GM23338 (cell line): ENCODE measurements around the gene PDE4D. TPM values are rescaled to one million over a fixed set of nuclear protein-coding genes. Genes with fewer than 3 reads are reported as not detected.

Source experiments
- ATAC-seq: fragments of 200-7000 bp; cut with Tn5 transposase; 3 replicates; pipeline ENCODE4 v1.9.1; 2020
- DNase-seq: peaks from one replicate; pipeline ENCODE4 v3.0.0-alpha.2; 2015; ENCODE audit warnings: low spot score
- H2AFZ ChIP-seq: fragments of 200-600 bp; sonication (generic); 2 replicates; pipeline ENCODE4 v1.8.0; 2016; ENCODE audit warnings: antibody characterized with exemption, mild to moderate bottlenecking, moderate library complexity
- H3F3A ChIP-seq: fragments of 200-600 bp; sonication (generic); replicated peaks from 2 replicates; pipeline ENCODE4 v1.8.0; 2017; ENCODE audit warnings: antibody characterized with exemption, mixed run types, low read depth
- H3K27ac ChIP-seq: fragments of 200-600 bp; sonication (generic); 2 replicates; pipeline ENCODE4 v1.6.1; 2016; ENCODE audit warnings: low read depth
- H3K27me3 ChIP-seq: fragments of 200-600 bp; sonication (generic); 2 replicates; pipeline ENCODE4 v1.8.0; 2016; ENCODE audit warnings: mild to moderate bottlenecking, mixed run types, moderate library complexity; ENCODE audit not compliant: insufficient read depth
- H3K36me3 ChIP-seq: fragments of 200-600 bp; sonication (generic); 2 replicates; pipeline ENCODE4 v1.8.0; 2016; ENCODE audit warnings: mild to moderate bottlenecking; ENCODE audit not compliant: insufficient read depth
- H3K4me1 ChIP-seq: fragments of 200-600 bp; sonication (generic); 2 replicates; pipeline ENCODE4 v1.8.0; 2016; ENCODE audit warnings: mild to moderate bottlenecking, moderate library complexity; ENCODE audit not compliant: insufficient read depth
- H3K4me2 ChIP-seq: fragments of 200-600 bp; sonication (generic); 2 replicates; pipeline ENCODE4 v1.7.1; 2017; ENCODE audit warnings: mixed run types
- H3K4me3 ChIP-seq: fragments of 200-600 bp; sonication (generic); 2 replicates; pipeline ENCODE4 v1.6.1; 2016; ENCODE audit warnings: mixed run types
- H3K79me2 ChIP-seq: fragments of 200-600 bp; sonication (generic); replicated peaks from 2 replicates; pipeline ENCODE4 v1.8.0; 2017; ENCODE audit warnings: mild to moderate bottlenecking; ENCODE audit not compliant: insufficient read depth
- H3K9me2 ChIP-seq: fragments of 200-600 bp; sonication (generic); 2 replicates; pipeline ENCODE4 v1.8.0; 2017; ENCODE audit not compliant: insufficient read depth
- H4K20me1 ChIP-seq: fragments of 200-600 bp; sonication (generic); replicated peaks from 2 replicates; pipeline ENCODE4 v1.8.0; 2017; ENCODE audit warnings: mild to moderate bottlenecking; ENCODE audit not compliant: insufficient read depth
- H3K27ac Mint-ChIP-seq: 2 replicates; pipeline ENCODE4 v1.8.0; 2020; ENCODE audit warnings: inconsistent platforms, mild to moderate bottlenecking, moderate library complexity, mixed read lengths
- H3K27me3 Mint-ChIP-seq: 3 replicates; pipeline ENCODE4 v1.8.0; 2022; ENCODE audit warnings: low read depth, mild to moderate bottlenecking, moderate library complexity, mixed read lengths, inconsistent platforms; ENCODE audit not compliant: insufficient read depth, poor library complexity
- H3K36me3 Mint-ChIP-seq: 3 replicates; pipeline ENCODE4 v1.8.0; 2021; ENCODE audit warnings: low read depth, mild to moderate bottlenecking, inconsistent platforms, moderate library complexity, mixed read lengths
- H3K4me1 Mint-ChIP-seq: 3 replicates; pipeline ENCODE4 v1.8.0; 2020; ENCODE audit warnings: mild to moderate bottlenecking, inconsistent platforms, mixed read lengths
- H3K4me3 Mint-ChIP-seq: 3 replicates; pipeline ENCODE4 v1.8.0; 2021; ENCODE audit warnings: moderate library complexity, mild to moderate bottlenecking, inconsistent platforms, mixed read lengths
- H3K9me3 Mint-ChIP-seq: 3 replicates; pipeline ENCODE4 v1.8.0; 2020; ENCODE audit warnings: moderate library complexity, mild to moderate bottlenecking, inconsistent platforms, mixed read lengths
- CTCF ChIP-seq, 2 experiments: fragments of 200-600 bp in 1 of 2; sonication (generic) in 1 of 2; conservative IDR thresholded peaks; 2 replicates each; pipeline versions ENCODE4 v1.5.1 to v1.6.1; 2016 to 2017; ENCODE audit warnings: antibody characterized with exemption in 2 of 2, low read depth in 2 of 2, mild to moderate bottlenecking in 2 of 2, moderate library complexity in 1 of 2
- ETS1 ChIP-seq: IDR thresholded peaks from 2 replicates; pipeline ENCODE4 v1.6.1; 2016; ENCODE audit warnings: antibody characterized with exemption
- EZH2 ChIP-seq: fragments of 200-600 bp; sonication (generic); IDR thresholded peaks from one replicate; pipeline ENCODE4 v1.8.0; 2017; ENCODE audit warnings: antibody characterized with exemption, mild to moderate bottlenecking, low read depth; ENCODE audit not compliant: unreplicated experiment
- EZH2phosphoT487 ChIP-seq: fragments of 200-600 bp; sonication (generic); IDR thresholded peaks from one replicate; pipeline ENCODE4 v1.8.1; 2018; ENCODE audit warnings: antibody characterized with exemption; ENCODE audit not compliant: unreplicated experiment
- ZNF462 ChIP-seq: fragments of 250-450 bp; sonication (Bioruptor Pico); IDR thresholded peaks from 2 replicates; pipeline ENCODE4 v1.5.0; 2020; ENCODE audit warnings: mild to moderate bottlenecking, moderate library complexity
- polyA plus RNA-seq: library from polyadenylated mRNA; unstranded; fragments of >200 nt; fragmentation: Nextera tagmentation; extraction: Ambion mirVana; gene quantifications from 2 replicates; pipeline ENCODE4 v1.2.1, GENCODE V29; 2016
- total RNA-seq: library from RNA; depleted of rRNA; stranded (reverse); fragments of >200 nt; shearing (Covaris generic); gene quantifications from 2 replicates; pipeline ENCODE4 v1.2.3, GENCODE V29; 2014

The PDE4D gene
- total and polyA plus RNA-seq, 2 experiments from 2014 or later = 2.1 to 4.7 TPM

- Mint-ChIP-seq H3K4me1 (peaks cover 3% of the 10 kb centered on the region; the same call in 2 of the 3 replicates), H3K4me3 (no peak overlapping the region), H3K9me3 (peaks cover 12% of the 10 kb centered on the region), H3K27me3 (peaks cover 1% of the 10 kb centered on the region), H3K36me3 (0 out of 3 replicates have a peak, but pooled peaks cover 2% of the 10 kb centered on the region), H3K27ac (no peak overlapping the region)
- Histone ChIP-seq H2AFZ (no peak overlapping the region), H3K4me1 (no peaks in the 10 kb centered on the region), H3K27me3 (no peaks in the 10 kb centered on the region), H3K4me3 (no peak overlapping the region), H3F3A (no peaks in the 10 kb centered on the region), H3K36me3 (no peaks in the 10 kb centered on the region), H3K4me2 (no peak overlapping the region), H3K27ac (no peak overlapping the region), H3K9me2 (no peaks in the 10 kb centered on the region), H4K20me1 (no peaks in the 10 kb centered on the region), H3K79me2 (no peaks in the 10 kb centered on the region)
- ATAC-seq (no peak), DNase-seq (no peak)
- TF ChIP-seq CTCF (conservative IDR thresholded peaks at IDR 0.05; ENCODE audit: low read depth in 2 of 2) = no peak
- TF ChIP-seq EZH2phosphoT487 = no peak
- no peak for TF ChIP-seq ETS1
Measured at GRCh38 chr5:59416451-59416850, 477.1 kb downstream of the PDE4D start.

- Mint-ChIP-seq H3K36me3 (peaks cover 5% of the 10 kb centered on the region), H3K27ac (no peak overlapping the region)
- ATAC-seq = no peak
Measured at GRCh38 chr5:59416026-59416425, 477.5 kb downstream of the PDE4D start.

More at GRCh38 chr5:59416026-59416425, 477.5 kb downstream of the PDE4D start:
- Histone ChIP-seq H3K4me1 (no peaks in the 10 kb centered on the region), H2AFZ (no peak overlapping the region), H3K4me2 (no peak overlapping the region), H3K27me3 (no peaks in the 10 kb centered on the region), H3K9me2 (no peaks in the 10 kb centered on the region), H4K20me1 (no peaks in the 10 kb centered on the region), H3K27ac (no peak overlapping the region), H3F3A (no peaks in the 10 kb centered on the region), H3K36me3 (no peaks in the 10 kb centered on the region), H3K79me2 (no peaks in the 10 kb centered on the region), H3K4me3 (no peak overlapping the region)
- no peak for TF ChIP-seq ZNF462 (CRISPR knock-in tag)
- no peak for TF ChIP-seq EZH2
- H3K4me3 Mint-ChIP-seq = no peak overlapping the region
- peaks cover 3% of the 10 kb centered on the region; the same call in 2 of the 3 replicates for H3K4me1 Mint-ChIP-seq
- H3K27me3 Mint-ChIP-seq = peaks cover 1% of the 10 kb centered on the region
- DNase-seq = no peak
- H3K9me3 Mint-ChIP-seq = peaks cover 17% of the 10 kb centered on the region
